CD14-positive monocyte (primary cell): ENCODE data around the gene FBN1. TPM values are rescaled to one million over a fixed set of nuclear protein-coding genes. Genes with fewer than 3 reads are reported as not detected.

Source experiments
- DNase-seq, 3 donors: peaks; one replicate each; pipeline ENCODE4 v3.0.0-alpha.2; 2011 to 2022
- H2AFZ ChIP-seq: 2 replicates; pipeline ENCODE4 v1.6.0; 2012; ENCODE audit warnings: mild to moderate bottlenecking, low read depth, low read length, inconsistent platforms; ENCODE audit not compliant: insufficient read depth, poor library complexity, severe bottlenecking
- H3K27ac ChIP-seq, 2 donors: 1 replicate in 1 of 2; 2 replicates in 1 of 2; pipeline ENCODE4 v1.5.1; 2012 to 2013; ENCODE audit warnings: low read length in 2 of 2, control low read depth in 1 of 2, inconsistent platforms in 1 of 2, low read depth in 1 of 2, mild to moderate bottlenecking in 1 of 2
- H3K27me3 ChIP-seq, 2 donors: one replicate each; pipeline versions ENCODE4 v1.6.0 to v1.6.1; 2011 to 2013; ENCODE audit warnings: low read length in 2 of 2; ENCODE audit not compliant: control insufficient read depth in 2 of 2, insufficient read depth in 2 of 2
- H3K36me3 ChIP-seq, 2 donors: replicated peaks in 1 of 2; 1 replicate in 1 of 2; 2 replicates in 1 of 2; pipeline versions ENCODE4 v1.5.1 to v1.6.1; 2012 to 2013; ENCODE audit warnings: low read length in 2 of 2, control low read depth in 1 of 2, inconsistent platforms in 1 of 2, mild to moderate bottlenecking in 1 of 2; ENCODE audit not compliant: insufficient read depth in 2 of 2, control insufficient read depth in 1 of 2
- H3K4me1 ChIP-seq, 2 donors: 1 replicate in 1 of 2; 2 replicates in 1 of 2; pipeline versions ENCODE4 v1.5.1 to v1.6.1; 2012 to 2013; ENCODE audit warnings: low read length in 2 of 2, control low read depth in 1 of 2, inconsistent platforms in 1 of 2, mild to moderate bottlenecking in 1 of 2, moderate library complexity in 1 of 2; ENCODE audit not compliant: insufficient read depth in 2 of 2, control insufficient read depth in 1 of 2
- H3K4me2 ChIP-seq: replicated peaks from 2 replicates; pipeline ENCODE3; 2012; ENCODE audit warnings: low read length, moderate library complexity, mild to moderate bottlenecking; ENCODE audit not compliant: poor library complexity, severe bottlenecking; ENCODE audit errors: extremely low read depth
- H3K4me3 ChIP-seq, 3 experiments: fragments of 200-600 bp in 1 of 3; sonication (generic) in 1 of 3; replicated peaks in 1 of 3; 1 replicate in 2 of 3; 2 replicates in 1 of 3; pipeline ENCODE4 v1.5.1; 2011 to 2013; ENCODE audit warnings: low read length in 3 of 3, mild to moderate bottlenecking in 3 of 3, control low read depth in 2 of 3, low read depth in 2 of 3, inconsistent platforms in 1 of 3, moderate library complexity in 1 of 3
- H3K79me2 ChIP-seq: 2 replicates; pipeline ENCODE4 v1.6.0; 2012; ENCODE audit warnings: mild to moderate bottlenecking, control low read depth, inconsistent platforms, low read length, moderate library complexity; ENCODE audit not compliant: insufficient read depth
- H3K9ac ChIP-seq: 2 replicates; pipeline ENCODE4 v1.6.0; 2017; ENCODE audit warnings: low read length, mild to moderate bottlenecking; ENCODE audit not compliant: insufficient read depth, poor library complexity, severe bottlenecking
- H3K9me3 ChIP-seq, 2 donors: replicated peaks in 1 of 2; 1 replicate in 1 of 2; 2 replicates in 1 of 2; pipeline versions ENCODE4 v1.5.1 to v1.6.1; 2012 to 2013; ENCODE audit warnings: low read length in 2 of 2, control low read depth in 1 of 2; ENCODE audit not compliant: control insufficient read depth in 1 of 2, insufficient read depth in 1 of 2
- H4K20me1 ChIP-seq: 2 replicates; pipeline ENCODE4 v1.6.0; 2012; ENCODE audit warnings: mild to moderate bottlenecking, low read length, control low read depth, moderate library complexity; ENCODE audit not compliant: insufficient read depth
- H3K27ac Mint-ChIP-seq, 7 donors: one replicate each; pipeline ENCODE4 v1.8.0; 2020; ENCODE audit warnings: mild to moderate bottlenecking in 7 of 7, mixed read lengths in 7 of 7, moderate library complexity in 6 of 7, inconsistent platforms in 2 of 7
- H3K27me3 Mint-ChIP-seq, 3 donors: one replicate each; pipeline ENCODE4 v1.8.0; 2021 to 2022; ENCODE audit warnings: low read depth in 3 of 3, mild to moderate bottlenecking in 3 of 3, mixed read lengths in 3 of 3, moderate library complexity in 3 of 3, inconsistent platforms in 1 of 3
- H3K36me3 Mint-ChIP-seq, 2 donors: one replicate each; pipeline ENCODE4 v1.8.0; 2020; ENCODE audit warnings: mixed read lengths in 2 of 2, inconsistent platforms in 1 of 2, mild to moderate bottlenecking in 1 of 2
- H3K4me1 Mint-ChIP-seq: one replicate; pipeline ENCODE4 v1.8.0; 2020; ENCODE audit warnings: mild to moderate bottlenecking, mixed read lengths
- H3K4me3 Mint-ChIP-seq, 2 donors: one replicate each; pipeline ENCODE4 v1.8.0; 2020; ENCODE audit warnings: mild to moderate bottlenecking in 2 of 2, mixed read lengths in 2 of 2, moderate library complexity in 1 of 2
- H3K9me3 Mint-ChIP-seq, 7 donors: one replicate each; pipeline ENCODE4 v1.8.0; 2020 to 2022; ENCODE audit warnings: mixed read lengths in 7 of 7, mild to moderate bottlenecking in 6 of 7, moderate library complexity in 6 of 7, inconsistent platforms in 2 of 7
- WGBS: methylation state at CpG from one replicate; pipeline ENCODE4 v1.1.5; 2013; ENCODE audit warnings: missing lambda C conversion rate; ENCODE audit not compliant: insufficient coverage; 5-methylcytosine and 5-hydroxymethylcytosine counted together
- intact Hi-C, 2 donors: fragments of 100-400 bp; cut with micrococcal nuclease; formaldehyde crosslinking; loops; one replicate each; pipeline versions ENCODE4 v1.15.0 to v1.15.1; 2023
- polyA plus RNA-seq, 3 donors: library from polyadenylated mRNA; depleted of rRNA in 1 of 3; unstranded in 2 of 3; stranded (reverse) in 1 of 3; fragments of 300-500 nt in 2 of 3; fragments of >200 nt in 1 of 3; fragmentation: Illumina TruSeq in 2 of 3; gene quantifications; 1 replicate in 2 of 3; 2 replicates in 1 of 3; pipeline ENCODE4 v1.2.3, GENCODE V29; 2012 to 2021
- TF ChIP-seq, protein P1 (sequence below): fragments of 200-600 bp; IDR thresholded peaks from one replicate; pipeline ENCODE4 v1.8.0; 2022; ENCODE audit warnings: antibody characterized with exemption, mild to moderate bottlenecking

The FBN1 gene
- polyA plus RNA-seq, 3 donors = 0.29 TPM; not detected in 2

DNA sequence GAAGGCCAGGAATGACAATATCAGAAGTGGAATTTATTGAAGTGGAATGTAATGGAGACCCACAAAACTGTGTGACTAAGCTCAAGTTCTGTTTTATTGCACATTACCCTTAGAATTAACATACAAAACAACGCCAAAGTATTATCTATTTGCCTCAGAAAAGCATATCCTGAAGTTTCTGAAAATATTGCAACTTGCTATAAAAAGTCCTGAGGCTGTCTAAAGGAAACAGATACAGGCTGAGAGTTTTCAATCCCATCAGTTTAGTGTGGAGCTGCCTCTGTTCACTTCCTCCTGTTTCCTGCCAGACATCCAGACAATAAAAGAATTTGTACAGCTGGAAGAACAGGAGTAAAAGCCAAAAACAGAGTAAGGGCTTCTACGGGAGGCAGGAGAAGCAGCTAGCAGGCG, 108.8 kb downstream of the FBN1 start:
- no peak overlapping the region for H3K9ac ChIP-seq
- no peak overlapping the region for H3K27ac ChIP-seq
- H3K79me2 ChIP-seq = no peaks in the 10 kb centered on the region
- TF ChIP-seq, protein P1, sequence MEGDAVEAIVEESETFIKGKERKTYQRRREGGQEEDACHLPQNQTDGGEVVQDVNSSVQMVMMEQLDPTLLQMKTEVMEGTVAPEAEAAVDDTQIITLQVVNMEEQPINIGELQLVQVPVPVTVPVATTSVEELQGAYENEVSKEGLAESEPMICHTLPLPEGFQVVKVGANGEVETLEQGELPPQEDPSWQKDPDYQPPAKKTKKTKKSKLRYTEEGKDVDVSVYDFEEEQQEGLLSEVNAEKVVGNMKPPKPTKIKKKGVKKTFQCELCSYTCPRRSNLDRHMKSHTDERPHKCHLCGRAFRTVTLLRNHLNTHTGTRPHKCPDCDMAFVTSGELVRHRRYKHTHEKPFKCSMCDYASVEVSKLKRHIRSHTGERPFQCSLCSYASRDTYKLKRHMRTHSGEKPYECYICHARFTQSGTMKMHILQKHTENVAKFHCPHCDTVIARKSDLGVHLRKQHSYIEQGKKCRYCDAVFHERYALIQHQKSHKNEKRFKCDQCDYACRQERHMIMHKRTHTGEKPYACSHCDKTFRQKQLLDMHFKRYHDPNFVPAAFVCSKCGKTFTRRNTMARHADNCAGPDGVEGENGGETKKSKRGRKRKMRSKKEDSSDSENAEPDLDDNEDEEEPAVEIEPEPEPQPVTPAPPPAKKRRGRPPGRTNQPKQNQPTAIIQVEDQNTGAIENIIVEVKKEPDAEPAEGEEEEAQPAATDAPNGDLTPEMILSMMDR = no peak
- no peaks in the 10 kb centered on the region for H3K36me3 ChIP-seq
- no peak overlapping the region for H3K4me3 Mint-ChIP-seq
- no peaks in the 10 kb centered on the region for H3K27me3 ChIP-seq
- no peak for DNase-seq
- no peaks in the 10 kb centered on the region for H3K4me1 Mint-ChIP-seq
- no peaks in the 10 kb centered on the region for H4K20me1 ChIP-seq
- no peak overlapping the region for H3K4me3 ChIP-seq
- no peak overlapping the region for H3K4me2 ChIP-seq
- intact Hi-C loops = no loop called here
- no peaks in the 10 kb centered on the region for H3K9me3 ChIP-seq
- H3K36me3 Mint-ChIP-seq = no peaks in the 10 kb centered on the region
- no peaks in the 10 kb centered on the region for H3K9me3 Mint-ChIP-seq
- peaks cover 0 to 2% (median 1%) of the 10 kb centered on the region in 3 donors for H3K27me3 Mint-ChIP-seq
- no CpG with 5 or more reads among the region's 3 CpGs for WGBS
- H3K27ac Mint-ChIP-seq = no peak overlapping the region
- no peak overlapping the region for H2AFZ ChIP-seq
- no peaks in the 10 kb centered on the region for H3K4me1 ChIP-seq

DNA sequence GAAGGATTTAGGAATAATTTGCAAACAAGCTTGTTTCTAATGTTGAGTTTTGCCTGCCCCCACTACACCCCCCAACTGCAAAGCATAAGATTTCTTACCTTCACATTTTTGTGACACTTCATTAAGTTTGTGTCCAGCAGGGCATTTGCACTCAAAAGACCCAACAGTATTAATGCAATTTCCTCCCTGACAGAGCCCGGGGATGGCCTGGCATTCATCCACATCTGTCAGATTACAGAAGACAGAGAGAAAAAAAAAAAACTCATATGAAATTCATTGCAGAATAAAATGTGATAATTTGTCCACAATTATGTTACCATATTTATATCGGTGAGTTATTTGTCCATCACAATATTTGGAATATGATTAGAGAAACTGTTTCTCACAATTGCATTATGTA, 111.5 kb downstream of the FBN1 start:
- no peaks in the 10 kb centered on the region for H3K9me3 ChIP-seq
- Mint-ChIP-seq H3K4me3 (no peak overlapping the region), H3K9me3 (peaks cover 0 to 3% (median 0%) of the 10 kb centered on the region in 7 donors), H3K36me3 (no peaks in the 10 kb centered on the region), H3K27ac (no peak overlapping the region), H3K27me3 (peaks cover 0 to 1% (median 0%) of the 10 kb centered on the region in 3 donors), H3K4me1 (no peaks in the 10 kb centered on the region)
- TF ChIP-seq, protein P1 = no peak
- H3K9ac ChIP-seq = no peak overlapping the region
- H3K4me3 ChIP-seq = no peak overlapping the region
- H3K79me2 ChIP-seq = no peaks in the 10 kb centered on the region
- no peak overlapping the region for H3K27ac ChIP-seq
- H3K4me2 ChIP-seq = no peak overlapping the region
- DNase-seq = no peak
- H3K36me3 ChIP-seq = no peaks in the 10 kb centered on the region
- no peak overlapping the region for H2AFZ ChIP-seq
- intact Hi-C loops = no loop called here
- no peaks in the 10 kb centered on the region for H3K4me1 ChIP-seq
- no peaks in the 10 kb centered on the region for H4K20me1 ChIP-seq
- H3K27me3 ChIP-seq = no peaks in the 10 kb centered on the region
- no CpG with 5 or more reads among the region's 2 CpGs for WGBS
